WTC11 (cell line): ENCODE data around the gene LDAH. TPM values are rescaled to one million over a fixed set of nuclear protein-coding genes. Genes with fewer than 3 reads are reported as not detected.

Experiments
- ATAC-seq: fragments of 200-7000 bp; cut with Tn5 transposase; 2 replicates; pipeline ENCODE4 v1.10.0; 2021; ENCODE audit warnings: mild to moderate bottlenecking, moderate library complexity
- CTCF ChIA-PET: fragments of 300-600 bp; sonication (Branson Sonifier 250); formaldehyde crosslinking; loops from one replicate; lab custom pipeline; 2021; ENCODE audit warnings: antibody characterized with exemption; lab: Charles Lee
- POLR2A ChIA-PET: fragments of 350-600 bp; sonication (Branson Sonifier 250); formaldehyde crosslinking; loops from one replicate; lab custom pipeline; 2021; ENCODE audit warnings: antibody characterized with exemption; lab: Charles Lee
- DNase-seq: peaks from one replicate; pipeline ENCODE4 v3.0.0; 2021; ENCODE audit warnings: low spot score
- H3K27ac Mint-ChIP-seq: 2 replicates; pipeline ENCODE4 v1.8.0; 2021; ENCODE audit warnings: mixed read lengths
- H3K27me3 Mint-ChIP-seq: 2 replicates; pipeline ENCODE4 v1.8.0; 2021; ENCODE audit warnings: low read depth, mild to moderate bottlenecking, moderate library complexity, mixed read lengths
- H3K36me3 Mint-ChIP-seq: 2 replicates; pipeline ENCODE4 v1.8.0; 2021; ENCODE audit warnings: mixed read lengths
- H3K4me1 Mint-ChIP-seq: 2 replicates; pipeline ENCODE4 v1.8.0; 2022; ENCODE audit warnings: mixed read lengths
- H3K4me3 Mint-ChIP-seq: 2 replicates; pipeline ENCODE4 v1.8.0; 2021; ENCODE audit warnings: mild to moderate bottlenecking, moderate library complexity, mixed read lengths
- H3K9me3 Mint-ChIP-seq: 2 replicates; pipeline ENCODE4 v1.8.0; 2021; ENCODE audit warnings: mixed read lengths
- CTCF ChIP-seq: fragments of 200-600 bp; IDR thresholded peaks from 2 replicates; pipeline ENCODE4 v1.8.0; 2022; ENCODE audit warnings: antibody characterized with exemption
- E2F1 ChIP-seq: sonication (generic); formaldehyde crosslinking; IDR thresholded peaks from 2 replicates; pipeline ENCODE4 v1.8.0; 2022; ENCODE audit warnings: mild to moderate bottlenecking, missing genetic modification reagents
- ELF4 ChIP-seq: sonication (generic); formaldehyde crosslinking; IDR thresholded peaks from 2 replicates; pipeline ENCODE4 v1.8.1; 2022; ENCODE audit warnings: low read depth, mild to moderate bottlenecking, moderate library complexity, missing genetic modification reagents
- FOXJ3 ChIP-seq: sonication (generic); formaldehyde crosslinking; IDR thresholded peaks from 2 replicates; pipeline ENCODE4 v1.9.0; 2021; ENCODE audit warnings: missing genetic modification reagents, mild to moderate bottlenecking, borderline replicate concordance
- FOXP1 ChIP-seq: sonication (generic); formaldehyde crosslinking; IDR thresholded peaks from 2 replicates; pipeline ENCODE4 v1.8.0; 2022; ENCODE audit warnings: missing genetic modification reagents, mild to moderate bottlenecking, moderate library complexity, borderline replicate concordance
- IRF1 ChIP-seq: sonication (generic); formaldehyde crosslinking; IDR thresholded peaks from 2 replicates; pipeline ENCODE4 v1.8.0; 2023; ENCODE audit warnings: missing genetic modification reagents
- KAT7 ChIP-seq: sonication (generic); formaldehyde crosslinking; IDR thresholded peaks from 2 replicates; pipeline ENCODE4 v1.8.1; 2023; ENCODE audit warnings: missing genetic modification reagents, mild to moderate bottlenecking, borderline replicate concordance
- MAX ChIP-seq: sonication (generic); formaldehyde crosslinking; IDR thresholded peaks from 2 replicates; pipeline ENCODE4 v1.8.0; 2022; ENCODE audit warnings: mild to moderate bottlenecking, missing genetic modification reagents
- NR1H2 ChIP-seq: sonication (generic); formaldehyde crosslinking; IDR thresholded peaks from 2 replicates; pipeline ENCODE4 v1.9.0; 2021; ENCODE audit warnings: mild to moderate bottlenecking, moderate library complexity, missing genetic modification reagents
- SMAD4 ChIP-seq: sonication (generic); formaldehyde crosslinking; IDR thresholded peaks from 2 replicates; pipeline ENCODE4 v1.8.0; 2022; ENCODE audit warnings: mild to moderate bottlenecking, missing genetic modification reagents
- USF2 ChIP-seq: sonication (generic); formaldehyde crosslinking; IDR thresholded peaks from 2 replicates; pipeline ENCODE4 v1.8.1; 2023; ENCODE audit warnings: mild to moderate bottlenecking, missing genetic modification reagents, moderate library complexity
- ZNF121 ChIP-seq: sonication (generic); formaldehyde crosslinking; IDR thresholded peaks from 2 replicates; pipeline ENCODE4 v1.8.0; 2023; ENCODE audit warnings: missing genetic modification reagents
- ZNF317 ChIP-seq: sonication (generic); formaldehyde crosslinking; IDR thresholded peaks from 2 replicates; pipeline ENCODE4 v1.8.1; 2023; ENCODE audit warnings: low read depth, mild to moderate bottlenecking, moderate library complexity, missing genetic modification reagents, borderline replicate concordance
- ZNF416 ChIP-seq: fragments of 250-450 bp; sonication (Bioruptor Pico); IDR thresholded peaks from 2 replicates; pipeline ENCODE4 v1.9.0; 2021; ENCODE audit warnings: mild to moderate bottlenecking, inconsistent platforms
- ZNF671 ChIP-seq: fragments of 250-450 bp; sonication (Bioruptor Pico); IDR thresholded peaks from 2 replicates; pipeline ENCODE4 v1.8.0; 2021; ENCODE audit warnings: mild to moderate bottlenecking
- ZSCAN18 ChIP-seq: fragments of 250-450 bp; sonication (Bioruptor Pico); IDR thresholded peaks from 2 replicates; pipeline ENCODE4 v2.1.2; 2022; ENCODE audit warnings: mild to moderate bottlenecking, moderate library complexity
- total RNA-seq: library from RNA; stranded (reverse); gene quantifications from 3 replicates; pipeline ENCODE4 v1.2.3, GENCODE V29; 2021
- TF ChIP-seq, protein P1 (sequence below): sonication (generic); formaldehyde crosslinking; IDR thresholded peaks from 2 replicates; pipeline ENCODE4 v1.8.0; 2023; ENCODE audit warnings: mild to moderate bottlenecking, missing genetic modification reagents
- TF ChIP-seq, protein P2 (sequence below): sonication (generic); formaldehyde crosslinking; IDR thresholded peaks from 2 replicates; pipeline ENCODE4 v1.8.1; 2022; ENCODE audit warnings: missing genetic modification reagents, borderline replicate concordance
- TF ChIP-seq, protein P3 (sequence below): sonication (generic); formaldehyde crosslinking; IDR thresholded peaks from 2 replicates; pipeline ENCODE4 v1.8.1; 2022; ENCODE audit warnings: low read depth, missing genetic modification reagents, borderline replicate concordance
- TF ChIP-seq, protein P4 (sequence below): sonication (generic); formaldehyde crosslinking; IDR thresholded peaks from 2 replicates; pipeline ENCODE4 v1.8.0; 2022; ENCODE audit warnings: missing genetic modification reagents

The LDAH gene
- total RNA-seq, 1 experiment from 2014 or later, result 20.5 TPM

- TF ChIP-seq ELF4 (CRISPR knock-in tag) (no peak), ZNF317 (CRISPR knock-in tag) (no peak), IRF1 (no peak), ZNF416 (CRISPR knock-in tag) (no peak), MAX (CRISPR knock-in tag) (no peak)
These were observed 16.2 kb upstream of the LDAH start (continued) for GRCh38 chr2:20839052-20839451.

DNA sequence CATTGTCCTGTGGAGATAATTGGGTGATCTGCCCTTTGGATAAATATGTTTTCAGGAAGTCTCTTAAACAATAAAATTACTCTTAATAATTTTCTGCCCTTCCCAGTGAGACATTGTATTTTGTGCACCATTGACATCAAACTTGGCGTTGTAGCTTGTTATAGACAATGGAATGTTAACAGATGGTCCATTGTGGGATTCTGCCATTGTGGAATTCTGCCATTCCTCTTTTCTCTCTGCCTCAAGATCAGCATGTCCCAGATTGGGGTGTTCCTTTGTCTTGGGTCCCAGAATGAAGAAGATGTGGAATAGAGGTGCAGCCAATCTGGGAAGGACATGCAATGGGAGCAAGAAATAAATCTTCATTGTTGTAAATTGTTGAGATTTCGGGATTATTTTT is 15.1 kb upstream of the LDAH start:
- Mint-ChIP-seq H3K4me1 (no peaks in the 10 kb centered on the region), H3K27me3 (peaks cover 36% of the 10 kb centered on the region), H3K36me3 (no peaks in the 10 kb centered on the region), H3K27ac (no peak overlapping the region), H3K4me3 (no peak overlapping the region), H3K9me3 (peaks cover 18% of the 10 kb centered on the region)
- ATAC-seq, result no peak
- DNase-seq, result no peak
- ChIA-PET POLR2A (no interaction called here), CTCF (no interaction called here)
- no peak for TF ChIP-seq ZNF121 (CRISPR knock-in tag)
- no peak for TF ChIP-seq ZNF671 (CRISPR knock-in tag)
- TF ChIP-seq ZSCAN18 (CRISPR knock-in tag), result no peak
- TF ChIP-seq ELF4 (CRISPR knock-in tag), result no peak
- no peak for TF ChIP-seq USF2 (CRISPR knock-in tag)
- TF ChIP-seq, protein P1, sequence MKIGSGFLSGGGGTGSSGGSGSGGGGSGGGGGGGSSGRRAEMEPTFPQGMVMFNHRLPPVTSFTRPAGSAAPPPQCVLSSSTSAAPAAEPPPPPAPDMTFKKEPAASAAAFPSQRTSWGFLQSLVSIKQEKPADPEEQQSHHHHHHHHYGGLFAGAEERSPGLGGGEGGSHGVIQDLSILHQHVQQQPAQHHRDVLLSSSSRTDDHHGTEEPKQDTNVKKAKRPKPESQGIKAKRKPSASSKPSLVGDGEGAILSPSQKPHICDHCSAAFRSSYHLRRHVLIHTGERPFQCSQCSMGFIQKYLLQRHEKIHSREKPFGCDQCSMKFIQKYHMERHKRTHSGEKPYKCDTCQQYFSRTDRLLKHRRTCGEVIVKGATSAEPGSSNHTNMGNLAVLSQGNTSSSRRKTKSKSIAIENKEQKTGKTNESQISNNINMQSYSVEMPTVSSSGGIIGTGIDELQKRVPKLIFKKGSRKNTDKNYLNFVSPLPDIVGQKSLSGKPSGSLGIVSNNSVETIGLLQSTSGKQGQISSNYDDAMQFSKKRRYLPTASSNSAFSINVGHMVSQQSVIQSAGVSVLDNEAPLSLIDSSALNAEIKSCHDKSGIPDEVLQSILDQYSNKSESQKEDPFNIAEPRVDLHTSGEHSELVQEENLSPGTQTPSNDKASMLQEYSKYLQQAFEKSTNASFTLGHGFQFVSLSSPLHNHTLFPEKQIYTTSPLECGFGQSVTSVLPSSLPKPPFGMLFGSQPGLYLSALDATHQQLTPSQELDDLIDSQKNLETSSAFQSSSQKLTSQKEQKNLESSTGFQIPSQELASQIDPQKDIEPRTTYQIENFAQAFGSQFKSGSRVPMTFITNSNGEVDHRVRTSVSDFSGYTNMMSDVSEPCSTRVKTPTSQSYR (CRISPR knock-in tag), result no peak
- no peak for TF ChIP-seq SMAD4 (CRISPR knock-in tag)
- no peak for TF ChIP-seq E2F1
- TF ChIP-seq CTCF, result no peak
- TF ChIP-seq FOXJ3 (CRISPR knock-in tag), result no peak
- TF ChIP-seq, protein P2, sequence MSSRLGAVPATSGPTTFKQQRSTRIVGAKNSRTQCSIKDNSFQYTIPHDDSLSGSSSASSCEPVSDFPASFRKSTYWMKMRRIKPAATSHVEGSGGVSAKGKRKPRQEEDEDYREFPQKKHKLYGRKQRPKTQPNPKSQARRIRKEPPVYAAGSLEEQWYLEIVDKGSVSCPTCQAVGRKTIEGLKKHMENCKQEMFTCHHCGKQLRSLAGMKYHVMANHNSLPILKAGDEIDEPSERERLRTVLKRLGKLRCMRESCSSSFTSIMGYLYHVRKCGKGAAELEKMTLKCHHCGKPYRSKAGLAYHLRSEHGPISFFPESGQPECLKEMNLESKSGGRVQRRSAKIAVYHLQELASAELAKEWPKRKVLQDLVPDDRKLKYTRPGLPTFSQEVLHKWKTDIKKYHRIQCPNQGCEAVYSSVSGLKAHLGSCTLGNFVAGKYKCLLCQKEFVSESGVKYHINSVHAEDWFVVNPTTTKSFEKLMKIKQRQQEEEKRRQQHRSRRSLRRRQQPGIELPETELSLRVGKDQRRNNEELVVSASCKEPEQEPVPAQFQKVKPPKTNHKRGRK (CRISPR knock-in tag), result no peak
- TF ChIP-seq KAT7, result no peak
- TF ChIP-seq, protein P3, sequence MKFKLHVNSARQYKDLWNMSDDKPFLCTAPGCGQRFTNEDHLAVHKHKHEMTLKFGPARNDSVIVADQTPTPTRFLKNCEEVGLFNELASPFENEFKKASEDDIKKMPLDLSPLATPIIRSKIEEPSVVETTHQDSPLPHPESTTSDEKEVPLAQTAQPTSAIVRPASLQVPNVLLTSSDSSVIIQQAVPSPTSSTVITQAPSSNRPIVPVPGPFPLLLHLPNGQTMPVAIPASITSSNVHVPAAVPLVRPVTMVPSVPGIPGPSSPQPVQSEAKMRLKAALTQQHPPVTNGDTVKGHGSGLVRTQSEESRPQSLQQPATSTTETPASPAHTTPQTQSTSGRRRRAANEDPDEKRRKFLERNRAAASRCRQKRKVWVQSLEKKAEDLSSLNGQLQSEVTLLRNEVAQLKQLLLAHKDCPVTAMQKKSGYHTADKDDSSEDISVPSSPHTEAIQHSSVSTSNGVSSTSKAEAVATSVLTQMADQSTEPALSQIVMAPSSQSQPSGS (CRISPR knock-in tag), result no peak
- TF ChIP-seq, protein P4, sequence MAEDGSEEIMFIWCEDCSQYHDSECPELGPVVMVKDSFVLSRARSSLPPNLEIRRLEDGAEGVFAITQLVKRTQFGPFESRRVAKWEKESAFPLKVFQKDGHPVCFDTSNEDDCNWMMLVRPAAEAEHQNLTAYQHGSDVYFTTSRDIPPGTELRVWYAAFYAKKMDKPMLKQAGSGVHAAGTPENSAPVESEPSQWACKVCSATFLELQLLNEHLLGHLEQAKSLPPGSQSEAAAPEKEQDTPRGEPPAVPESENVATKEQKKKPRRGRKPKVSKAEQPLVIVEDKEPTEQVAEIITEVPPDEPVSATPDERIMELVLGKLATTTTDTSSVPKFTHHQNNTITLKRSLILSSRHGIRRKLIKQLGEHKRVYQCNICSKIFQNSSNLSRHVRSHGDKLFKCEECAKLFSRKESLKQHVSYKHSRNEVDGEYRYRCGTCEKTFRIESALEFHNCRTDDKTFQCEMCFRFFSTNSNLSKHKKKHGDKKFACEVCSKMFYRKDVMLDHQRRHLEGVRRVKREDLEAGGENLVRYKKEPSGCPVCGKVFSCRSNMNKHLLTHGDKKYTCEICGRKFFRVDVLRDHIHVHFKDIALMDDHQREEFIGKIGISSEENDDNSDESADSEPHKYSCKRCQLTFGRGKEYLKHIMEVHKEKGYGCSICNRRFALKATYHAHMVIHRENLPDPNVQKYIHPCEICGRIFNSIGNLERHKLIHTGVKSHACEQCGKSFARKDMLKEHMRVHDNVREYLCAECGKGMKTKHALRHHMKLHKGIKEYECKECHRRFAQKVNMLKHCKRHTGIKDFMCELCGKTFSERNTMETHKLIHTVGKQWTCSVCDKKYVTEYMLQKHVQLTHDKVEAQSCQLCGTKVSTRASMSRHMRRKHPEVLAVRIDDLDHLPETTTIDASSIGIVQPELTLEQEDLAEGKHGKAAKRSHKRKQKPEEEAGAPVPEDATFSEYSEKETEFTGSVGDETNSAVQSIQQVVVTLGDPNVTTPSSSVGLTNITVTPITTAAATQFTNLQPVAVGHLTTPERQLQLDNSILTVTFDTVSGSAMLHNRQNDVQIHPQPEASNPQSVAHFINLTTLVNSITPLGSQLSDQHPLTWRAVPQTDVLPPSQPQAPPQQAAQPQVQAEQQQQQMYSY (CRISPR knock-in tag), result no peak
- no peak for TF ChIP-seq FOXP1 (CRISPR knock-in tag)
- TF ChIP-seq NR1H2 (CRISPR knock-in tag), result no peak
